ENCODE data around the gene ATP9B.

- TF ChIP-seq, protein P1, sequence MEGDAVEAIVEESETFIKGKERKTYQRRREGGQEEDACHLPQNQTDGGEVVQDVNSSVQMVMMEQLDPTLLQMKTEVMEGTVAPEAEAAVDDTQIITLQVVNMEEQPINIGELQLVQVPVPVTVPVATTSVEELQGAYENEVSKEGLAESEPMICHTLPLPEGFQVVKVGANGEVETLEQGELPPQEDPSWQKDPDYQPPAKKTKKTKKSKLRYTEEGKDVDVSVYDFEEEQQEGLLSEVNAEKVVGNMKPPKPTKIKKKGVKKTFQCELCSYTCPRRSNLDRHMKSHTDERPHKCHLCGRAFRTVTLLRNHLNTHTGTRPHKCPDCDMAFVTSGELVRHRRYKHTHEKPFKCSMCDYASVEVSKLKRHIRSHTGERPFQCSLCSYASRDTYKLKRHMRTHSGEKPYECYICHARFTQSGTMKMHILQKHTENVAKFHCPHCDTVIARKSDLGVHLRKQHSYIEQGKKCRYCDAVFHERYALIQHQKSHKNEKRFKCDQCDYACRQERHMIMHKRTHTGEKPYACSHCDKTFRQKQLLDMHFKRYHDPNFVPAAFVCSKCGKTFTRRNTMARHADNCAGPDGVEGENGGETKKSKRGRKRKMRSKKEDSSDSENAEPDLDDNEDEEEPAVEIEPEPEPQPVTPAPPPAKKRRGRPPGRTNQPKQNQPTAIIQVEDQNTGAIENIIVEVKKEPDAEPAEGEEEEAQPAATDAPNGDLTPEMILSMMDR (conservative IDR thresholded peaks at IDR 0.05; ENCODE audit: low read depth, low read length), result no peak
- no peak for TF ChIP-seq EZH2 (IDR thresholded peaks at IDR 0.05; ENCODE audit: borderline replicate concordance, low read depth, low read length, poor library complexity, severe bottlenecking)
These were observed 98.5 kb downstream of the ATP9B start for GRCh38 chr18:79167526-79168190.

Measured in A673 (cell line).